HepG2 (cell line): ENCODE measurements around the gene GALNT17. TPM values are rescaled to one million over a fixed set of nuclear protein-coding genes. Genes with fewer than 3 reads are reported as not detected.

Experiments used
- ATAC-seq: fragments of 200-7000 bp; cut with Tn5 transposase; 3 replicates; pipeline ENCODE4 v1.9.1; 2020; ENCODE audit warnings: mild to moderate bottlenecking, moderate library complexity
- BruUV-seq: library from RNA; stranded (reverse); fragments of 400-500 nt; replicated peaks from 2 replicates; lab custom pipeline; 2021; lab: Mats Ljungman, UMichigan
- CTCF ChIA-PET: fragments of 300-600 bp; formaldehyde crosslinking; extraction: SDS; loops from one replicate; lab custom pipeline; 2021; ENCODE audit warnings: low total read pairs, inconsistent platforms, low intra/inter-chr PET ratio; lab: Yijun Ruan, JAX
- POLR2A ChIA-PET: fragments of 350-600 bp; sonication (Branson Sonifier 250); formaldehyde crosslinking; loops from one replicate; lab custom pipeline; 2020; ENCODE audit warnings: antibody characterized with exemption, inconsistent platforms; lab: Yijun Ruan, JAX
- DNase-seq: peaks from one replicate; pipeline ENCODE4 v3.0.0-alpha.2; 2015; ENCODE audit warnings: low spot score
- FAIRE-seq: peaks from 3 replicates; lab custom pipeline; 2011; peaks lifted over from hg19 to GRCh38; lab: Jason Lieb, UNC
- H2AFZ ChIP-seq: one replicate; pipeline ENCODE4 v1.6.1; 2011; ENCODE audit warnings: low read length, inconsistent platforms
- H3K27ac ChIP-seq: fragments of 300-600 bp; 3 replicates; pipeline ENCODE4 v1.8.0; 2011; ENCODE audit warnings: mixed run types, mild to moderate bottlenecking, mixed read lengths, low read length, inconsistent platforms; ENCODE audit not compliant: insufficient read depth; ENCODE audit errors: extremely low read length
- H3K27me3 ChIP-seq, 2 experiments: fragments of 200-600 bp in 1 of 2; 2 replicates in 1 of 2; 3 replicates in 1 of 2; pipeline versions ENCODE4 v1.6.0 to v1.8.0; 2011; ENCODE audit warnings: low read length in 2 of 2, mild to moderate bottlenecking in 2 of 2, moderate library complexity in 2 of 2, inconsistent platforms in 1 of 2; ENCODE audit not compliant: insufficient read depth in 2 of 2, control insufficient read depth in 1 of 2
- H3K36me3 ChIP-seq, 2 experiments: fragments of 200-600 bp in 1 of 2; replicated peaks in 1 of 2; 2 replicates in 1 of 2; 3 replicates in 1 of 2; pipeline versions ENCODE4 v1.5.1 to v1.8.0; 2011; ENCODE audit warnings: low read length in 2 of 2, inconsistent platforms in 1 of 2; ENCODE audit not compliant: insufficient read depth in 2 of 2, control insufficient read depth in 1 of 2
- H3K4me1 ChIP-seq: 2 replicates; pipeline ENCODE4 v1.5.1; 2012; ENCODE audit warnings: low read length, inconsistent platforms; ENCODE audit not compliant: insufficient read depth
- H3K4me2 ChIP-seq: 2 replicates; pipeline ENCODE4 v1.6.0; 2011; ENCODE audit warnings: low read depth, low read length, inconsistent platforms
- H3K4me3 ChIP-seq, 3 experiments: fragments of 200-600 bp in 1 of 3; sonication (generic), shearing (Covaris generic) in 1 of 3; replicated peaks in 1 of 3; 2 replicates each; pipeline ENCODE4 v1.5.1; 2011 to 2016; ENCODE audit warnings: low read length in 3 of 3, inconsistent platforms in 2 of 3, low read depth in 2 of 3, mild to moderate bottlenecking in 2 of 3, control low read depth in 1 of 3, mixed read lengths in 1 of 3; ENCODE audit not compliant: insufficient read depth in 1 of 3
- H3K79me2 ChIP-seq: one replicate; pipeline ENCODE4 v1.6.1; 2011; ENCODE audit warnings: low read length, inconsistent platforms; ENCODE audit not compliant: insufficient read depth
- H3K9ac ChIP-seq: 2 replicates; pipeline ENCODE4 v1.6.0; 2011; ENCODE audit warnings: mild to moderate bottlenecking, low read depth, low read length, inconsistent platforms; ENCODE audit not compliant: insufficient read depth
- H3K9me3 ChIP-seq: 2 replicates; pipeline ENCODE4 v1.5.1; 2012; ENCODE audit warnings: mild to moderate bottlenecking, low read length
- H4K20me1 ChIP-seq: 2 replicates; pipeline ENCODE4 v1.6.0; 2011; ENCODE audit warnings: inconsistent platforms, mild to moderate bottlenecking, low read length, moderate library complexity; ENCODE audit not compliant: insufficient read depth
- CREM ChIP-seq, 2 experiments: sonication (generic) in 1 of 2; formaldehyde crosslinking in 1 of 2; IDR thresholded peaks; 2 replicates each; pipeline versions ENCODE4 v1.4.0 to v1.6.1; 2016 to 2020; ENCODE audit warnings: antibody characterized with exemption in 1 of 2, mild to moderate bottlenecking in 1 of 2, missing genetic modification reagents in 1 of 2
- DPF2 ChIP-seq: sonication (generic); formaldehyde crosslinking; IDR thresholded peaks from 2 replicates; pipeline ENCODE4 v1.4.0; 2020; ENCODE audit warnings: mild to moderate bottlenecking, low read depth, missing genetic modification reagents, borderline replicate concordance
- FIP1L1 ChIP-seq: fragments of 200-400 bp; formaldehyde crosslinking; IDR thresholded peaks from 2 replicates; pipeline ENCODE4 v1.6.1; 2018; ENCODE audit warnings: low read depth, mild to moderate bottlenecking, low read length, moderate library complexity, borderline replicate concordance; ENCODE audit not compliant: insufficient read depth
- KDM6A ChIP-seq: IDR thresholded peaks from 2 replicates; pipeline ENCODE4 v1.6.1; 2016; ENCODE audit warnings: low read depth
- LBX2 ChIP-seq: sonication (generic); formaldehyde crosslinking; IDR thresholded peaks from 2 replicates; pipeline ENCODE4 v1.5.0; 2020; ENCODE audit warnings: missing genetic modification reagents, mild to moderate bottlenecking, borderline replicate concordance
- PITX1 ChIP-seq: sonication (generic); formaldehyde crosslinking; IDR thresholded peaks from 2 replicates; pipeline ENCODE4 v1.5.1; 2020; ENCODE audit warnings: mild to moderate bottlenecking, missing genetic modification reagents
- RBFOX2 ChIP-seq: fragments of 200-400 bp; formaldehyde crosslinking; IDR thresholded peaks from 2 replicates; pipeline ENCODE4 v1.6.1; 2017; ENCODE audit warnings: low read depth, mild to moderate bottlenecking, low read length
- SIN3B ChIP-seq: fragments of 150-350 bp; IDR thresholded peaks from 2 replicates; pipeline ENCODE4 v1.6.1; 2014; ENCODE audit warnings: low read length
- SNAPC5 ChIP-seq: sonication (generic); formaldehyde crosslinking; IDR thresholded peaks from 2 replicates; pipeline ENCODE4 v1.8.1; 2023; ENCODE audit warnings: mild to moderate bottlenecking, missing genetic modification reagents, borderline replicate concordance
- SRSF4 ChIP-seq: fragments of 200-400 bp; formaldehyde crosslinking; IDR thresholded peaks from one replicate; pipeline ENCODE4 v1.6.1; 2018; ENCODE audit warnings: mild to moderate bottlenecking, low read depth, low read length, moderate library complexity; ENCODE audit not compliant: poor library complexity, severe bottlenecking
- TBL1XR1 ChIP-seq: fragments of 150-350 bp; IDR thresholded peaks from 2 replicates; pipeline ENCODE4 v1.6.1; 2014; ENCODE audit warnings: borderline replicate concordance, low read length; ENCODE audit not compliant: partially characterized antibody
- ZBTB8A ChIP-seq: sonication (generic); formaldehyde crosslinking; IDR thresholded peaks from 2 replicates; pipeline ENCODE4 v1.4.0; 2020; ENCODE audit warnings: mild to moderate bottlenecking, low read depth, missing genetic modification reagents, borderline replicate concordance
- ZFY ChIP-seq: sonication (generic); formaldehyde crosslinking; IDR thresholded peaks from 2 replicates; pipeline ENCODE4 v1.4.0; 2020; ENCODE audit warnings: missing genetic modification reagents
- ZNF224 ChIP-seq: sonication (generic); formaldehyde crosslinking; IDR thresholded peaks from 2 replicates; pipeline ENCODE4 v1.5.0; 2020; ENCODE audit warnings: mild to moderate bottlenecking, missing genetic modification reagents
- ZNF30 ChIP-seq: sonication (generic); formaldehyde crosslinking; IDR thresholded peaks from 2 replicates; pipeline ENCODE4 v1.5.0; 2020; ENCODE audit warnings: mild to moderate bottlenecking, missing genetic modification reagents
- ZNF605 ChIP-seq: sonication (generic); formaldehyde crosslinking; IDR thresholded peaks from 2 replicates; pipeline ENCODE4 v1.8.0; 2022; ENCODE audit warnings: mild to moderate bottlenecking, missing genetic modification reagents
- WGBS: methylation state at CpG from one replicate; pipeline ENCODE4 v1.1.6; 2017; ENCODE audit warnings: low lambda C conversion rate; 5-methylcytosine and 5-hydroxymethylcytosine counted together
- in situ Hi-C: cut with HindIII; loops from 2 replicates; pipeline ENCODE4 v1.10.0; 2017; ENCODE audit warnings: low pct_unique_long_range_greater_than_20kb; ENCODE audit not compliant: extremely low pct_ligation_motif_present
- intact Hi-C: fragments of 100-400 bp; cut with micrococcal nuclease; formaldehyde crosslinking; loops from one replicate; pipeline ENCODE4 v1.10.0; 2022; ENCODE audit not compliant: unreplicated experiment
- polyA plus RNA-seq, 8 experiments: library from polyadenylated mRNA; depleted of rRNA in 3 of 8; stranded (reverse) in 7 of 8; unstranded in 1 of 8; fragments of >200 nt; fragmentation: Illumina TruSeq in 4 of 8; extraction: Trizol in 4 of 8; gene quantifications; 2 replicates each; pipeline versions ENCODE4 v1.2.1 to v1.2.3, GENCODE V29; 2011 to 2016; ENCODE audit warnings: low read depth in 4 of 8, missing spikeins in 1 of 8, mixed read lengths in 1 of 8; ENCODE audit not compliant: insufficient read depth in 1 of 8
- total RNA-seq, 5 experiments: library from RNA; depleted of rRNA; stranded (reverse); fragments of >200 nt; fragmentation: Illumina TruSeq; extraction: Trizol; gene quantifications; 2 replicates each; pipeline ENCODE4 v1.2.3, GENCODE V29; 2016; ENCODE audit warnings: low read depth in 1 of 5
- TF ChIP-seq, protein P1 (sequence below): sonication (generic); formaldehyde crosslinking; IDR thresholded peaks from 2 replicates; pipeline ENCODE4 v1.4.0; 2020; ENCODE audit warnings: low read depth, mild to moderate bottlenecking, missing genetic modification reagents

The GALNT17 gene
- total and polyA plus RNA-seq, 2 of the 13 experiments (the other 11 are each of a cell fraction or from before 2014, with no cell fraction given), result not detected

- WGBS, result 38% methylated on average over 1 of the region's 1 CpG
- no peak for ATAC-seq
- intact Hi-C loops, result no loop called here
Measured at GRCh38 chr7:71638108-71638507, 506.2 kb downstream of the GALNT17 start.

More at GRCh38 chr7:71638108-71638507, 506.2 kb downstream of the GALNT17 start:
- BruUV-seq, result no TSS peak
- no peaks in the 10 kb centered on the region for H3K79me2 ChIP-seq
- no peak overlapping the region for H2AFZ ChIP-seq
- ChIA-PET POLR2A (no interaction called here), CTCF (no interaction called here)
- no peak overlapping the region for H3K27ac ChIP-seq
- in situ Hi-C loops, result no loop called here
- H3K4me2 ChIP-seq, result no peak overlapping the region
- H3K9ac ChIP-seq, result no peak overlapping the region
- DNase-seq (no peak), FAIRE-seq (no peak)
- TF ChIP-seq FIP1L1 (no peak), ZNF30 (no peak), SRSF4 (no peak), KDM6A (CRISPR knock-in tag) (no peak), PITX1 (CRISPR knock-in tag) (no peak), ZBTB8A (CRISPR knock-in tag) (no peak), RBFOX2 (no peak), ZFY (no peak), DPF2 (CRISPR knock-in tag) (no peak), ZNF224 (CRISPR knock-in tag) (no peak), ZNF605 (CRISPR knock-in tag) (no peak), LBX2 (CRISPR knock-in tag) (no peak), SIN3B (no peak), SNAPC5 (CRISPR knock-in tag) (no peak), CREM (IDR thresholded peaks at IDR 0.05) (no peak), CREM (CRISPR knock-in tag; IDR thresholded peaks at IDR 0.05) (no peak), TBL1XR1 (no peak)
- TF ChIP-seq, protein P1, sequence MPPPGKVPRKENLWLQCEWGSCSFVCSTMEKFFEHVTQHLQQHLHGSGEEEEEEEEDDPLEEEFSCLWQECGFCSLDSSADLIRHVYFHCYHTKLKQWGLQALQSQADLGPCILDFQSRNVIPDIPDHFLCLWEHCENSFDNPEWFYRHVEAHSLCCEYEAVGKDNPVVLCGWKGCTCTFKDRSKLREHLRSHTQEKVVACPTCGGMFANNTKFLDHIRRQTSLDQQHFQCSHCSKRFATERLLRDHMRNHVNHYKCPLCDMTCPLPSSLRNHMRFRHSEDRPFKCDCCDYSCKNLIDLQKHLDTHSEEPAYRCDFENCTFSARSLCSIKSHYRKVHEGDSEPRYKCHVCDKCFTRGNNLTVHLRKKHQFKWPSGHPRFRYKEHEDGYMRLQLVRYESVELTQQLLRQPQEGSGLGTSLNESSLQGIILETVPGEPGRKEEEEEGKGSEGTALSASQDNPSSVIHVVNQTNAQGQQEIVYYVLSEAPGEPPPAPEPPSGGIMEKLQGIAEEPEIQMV (CRISPR knock-in tag), result no peak
- no peaks in the 10 kb centered on the region for H3K9me3 ChIP-seq
- H4K20me1 ChIP-seq, result no peaks in the 10 kb centered on the region
- H3K27me3 ChIP-seq, result no peaks in the 10 kb centered on the region; a peak in 1 of 5 replicates
- no peaks in the 10 kb centered on the region for H3K36me3 ChIP-seq
- peaks cover 10% of the 10 kb centered on the region for H3K4me1 ChIP-seq
- H3K4me3 ChIP-seq, result no peak overlapping the region
